ENCODE results near the gene EXT2. TPM values are rescaled to one million over a fixed set of nuclear protein-coding genes. Genes with fewer than 3 reads are reported as not detected.

Gene EXT2
- total RNA-seq, 1 donor from 2014 or later = 67.7 TPM

GRCh38 chr11:44199816-44200215 lies 104.3 kb downstream of the EXT2 start:
- no peaks in the 10 kb centered on the region for H4K20me1 ChIP-seq (ENCODE audit: insufficient read depth, low read length)
- no peaks in the 10 kb centered on the region for H3K4me1 Mint-ChIP-seq (ENCODE audit: low read depth, unreplicated experiment)
- H3K4me1 ChIP-seq (ENCODE audit: insufficient read depth, low read length) = no peaks in the 10 kb centered on the region
- H2AFZ ChIP-seq (ENCODE audit: low read depth, low read length) = no peak overlapping the region
- no peaks in the 10 kb centered on the region for H3K27me3 ChIP-seq (ENCODE audit: insufficient read depth, low read length)
- H3K4me2 ChIP-seq (ENCODE audit: low read length) = no peak overlapping the region
- H3K4me3 ChIP-seq (ENCODE audit: insufficient read depth, low read depth, low read length) = no peak overlapping the region
- no peak overlapping the region for H3K9ac ChIP-seq (ENCODE audit: low read length)
- H3K27me3 Mint-ChIP-seq (ENCODE audit: low read depth, unreplicated experiment) = no peaks in the 10 kb centered on the region
- no peaks in the 10 kb centered on the region for H3K9me3 ChIP-seq (ENCODE audit: insufficient read depth, low read depth, low read length)
- H3K27ac Mint-ChIP-seq (ENCODE audit: unreplicated experiment) = no peak overlapping the region
- H3K36me3 Mint-ChIP-seq (ENCODE audit: low read depth, unreplicated experiment) = peaks cover 21% of the 10 kb centered on the region
- H3K27ac ChIP-seq (ENCODE audit: low read depth, low read length) = no peak overlapping the region
- no peak for FAIRE-seq
- TF ChIP-seq, protein P1, sequence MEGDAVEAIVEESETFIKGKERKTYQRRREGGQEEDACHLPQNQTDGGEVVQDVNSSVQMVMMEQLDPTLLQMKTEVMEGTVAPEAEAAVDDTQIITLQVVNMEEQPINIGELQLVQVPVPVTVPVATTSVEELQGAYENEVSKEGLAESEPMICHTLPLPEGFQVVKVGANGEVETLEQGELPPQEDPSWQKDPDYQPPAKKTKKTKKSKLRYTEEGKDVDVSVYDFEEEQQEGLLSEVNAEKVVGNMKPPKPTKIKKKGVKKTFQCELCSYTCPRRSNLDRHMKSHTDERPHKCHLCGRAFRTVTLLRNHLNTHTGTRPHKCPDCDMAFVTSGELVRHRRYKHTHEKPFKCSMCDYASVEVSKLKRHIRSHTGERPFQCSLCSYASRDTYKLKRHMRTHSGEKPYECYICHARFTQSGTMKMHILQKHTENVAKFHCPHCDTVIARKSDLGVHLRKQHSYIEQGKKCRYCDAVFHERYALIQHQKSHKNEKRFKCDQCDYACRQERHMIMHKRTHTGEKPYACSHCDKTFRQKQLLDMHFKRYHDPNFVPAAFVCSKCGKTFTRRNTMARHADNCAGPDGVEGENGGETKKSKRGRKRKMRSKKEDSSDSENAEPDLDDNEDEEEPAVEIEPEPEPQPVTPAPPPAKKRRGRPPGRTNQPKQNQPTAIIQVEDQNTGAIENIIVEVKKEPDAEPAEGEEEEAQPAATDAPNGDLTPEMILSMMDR (IDR thresholded peaks at IDR 0.05; ENCODE audit: insufficient read depth, low read depth, low read length) = no peak
- TF ChIP-seq EZH2 (IDR thresholded peaks at IDR 0.05; ENCODE audit: insufficient read depth, low read length) = no peak
- peaks cover 6% of the 10 kb centered on the region for H3K9me3 Mint-ChIP-seq (ENCODE audit: unreplicated experiment)
- peak; percentile 22 for DNase-seq (ENCODE audit: low read depth)
- H3K4me3 Mint-ChIP-seq (ENCODE audit: unreplicated experiment) = no peak overlapping the region
- H3K36me3 ChIP-seq (ENCODE audit: insufficient read depth, low read length) = no peaks in the 10 kb centered on the region
- no peaks in the 10 kb centered on the region for H3K79me2 ChIP-seq (ENCODE audit: insufficient read depth, low read length)

- no peak for FAIRE-seq
- H3K27me3 Mint-ChIP-seq (ENCODE audit: low read depth, unreplicated experiment) = no peaks in the 10 kb centered on the region
These were observed 108.0 kb downstream of the EXT2 start for GRCh38 chr11:44203270-44204043.

More at GRCh38 chr11:44203270-44204043, 108.0 kb downstream of the EXT2 start:
- no peak overlapping the region for H3K4me2 ChIP-seq (ENCODE audit: low read length)
- DNase-seq (ENCODE audit: low read depth) = no peak
- no peaks in the 10 kb centered on the region for H3K4me1 Mint-ChIP-seq (ENCODE audit: low read depth, unreplicated experiment)
- no peak overlapping the region for H3K27ac Mint-ChIP-seq (ENCODE audit: unreplicated experiment)
- H3K4me3 ChIP-seq (ENCODE audit: insufficient read depth, low read depth, low read length) = no peak overlapping the region
- no peak overlapping the region for H3K27ac ChIP-seq (ENCODE audit: low read depth, low read length)
- no peaks in the 10 kb centered on the region for H4K20me1 ChIP-seq (ENCODE audit: insufficient read depth, low read length)
- no peak overlapping the region for H3K9ac ChIP-seq (ENCODE audit: low read length)
- H3K9me3 ChIP-seq (ENCODE audit: insufficient read depth, low read depth, low read length) = no peaks in the 10 kb centered on the region
- H3K79me2 ChIP-seq (ENCODE audit: insufficient read depth, low read length) = no peaks in the 10 kb centered on the region
- peaks cover 19% of the 10 kb centered on the region for H3K36me3 Mint-ChIP-seq (ENCODE audit: low read depth, unreplicated experiment)
- H2AFZ ChIP-seq (ENCODE audit: low read depth, low read length) = no peak overlapping the region
- no peaks in the 10 kb centered on the region for H3K27me3 ChIP-seq (ENCODE audit: insufficient read depth, low read length)
- H3K4me1 ChIP-seq (ENCODE audit: insufficient read depth, low read length) = no peaks in the 10 kb centered on the region
- TF ChIP-seq, protein P1 (IDR thresholded peaks at IDR 0.05; ENCODE audit: insufficient read depth, low read depth, low read length) = no peak
- no peak for TF ChIP-seq EZH2 (IDR thresholded peaks at IDR 0.05; ENCODE audit: insufficient read depth, low read length)
- H3K4me3 Mint-ChIP-seq (ENCODE audit: unreplicated experiment) = no peak overlapping the region
- no peaks in the 10 kb centered on the region for H3K36me3 ChIP-seq (ENCODE audit: insufficient read depth, low read length)
- peaks cover 2% of the 10 kb centered on the region for H3K9me3 Mint-ChIP-seq (ENCODE audit: unreplicated experiment)

All from astrocyte (in vitro differentiated cells and primary cell).